ENCODE data around the gene UAP1L1. TPM values are rescaled to one million over a fixed set of nuclear protein-coding genes. Genes with fewer than 3 reads are reported as not detected.

The UAP1L1 gene
- total and polyA plus RNA-seq, 2 of the 4 experiments (the other 2 are of a cell fraction) = 2.3 to 9.8 TPM

GRCh38 chr9:137077758-137078693 is 709 bp downstream of the UAP1L1 start:
- no peaks in the 10 kb centered on the region for H3K9me1 ChIP-seq (ENCODE audit: insufficient read depth, low read length)
- peak overlapping the region; percentile 99 for H3K4me3 ChIP-seq (ENCODE audit: insufficient read depth, low read depth, low read length)
- H3K27me3 ChIP-seq (ENCODE audit: control insufficient read depth, insufficient read depth, low read length) = no peaks in the 10 kb centered on the region
- H4K5ac ChIP-seq (ENCODE audit: low read depth, low read length) = no peak overlapping the region
- WGBS, 2 experiments (ENCODE audit: extremely low coverage in 2 of 2, insufficient read length in 1 of 2) = 22% methylated on average over 37 of the region's 76 CpGs; no CpG with 5 or more reads in 1 of the 2 experiments
- no peak overlapping the region for H2BK15ac ChIP-seq (ENCODE audit: low read depth, low read length)
- in situ Hi-C loops (cut with MboI; ENCODE audit: low sequenced_read_pairs) = no loop called here
- peak; percentile 13 for ATAC-seq (ENCODE audit: low read depth)
- intact Hi-C loops (cut with micrococcal nuclease) = no loop called here
- peak overlapping the region; percentile 71 for H3K14ac ChIP-seq (replicated peaks; ENCODE audit: low read depth, low read length)
- BruUV-seq (replicated peaks) = no TSS peak
- peak overlapping the region; percentile 89 for H3K4me2 ChIP-seq (ENCODE audit: low read depth, low read length)
- peak overlapping the region; percentile 4 for H4K91ac ChIP-seq (ENCODE audit: insufficient read depth, low read depth, low read length)
- no peak for DNase-seq
- ChIA-PET POLR2A (ENCODE audit: unreplicated experiment) (no interaction called here), CTCF (interaction anchor here (1.5 kb wide), 1 partner anchor 31 kb away, joined by 5 read pairs; no protein-coding TSS in a partner anchor)
- H3K4ac ChIP-seq (ENCODE audit: low read depth, low read length) = peak overlapping the region; percentile 84
- peak overlapping the region; percentile 94 for H2AFZ ChIP-seq (replicated peaks; ENCODE audit: low read length, poor library complexity)
- H3K36me3 ChIP-seq (ENCODE audit: control insufficient read depth, insufficient read depth, low read length) = peaks cover 24% of the 10 kb centered on the region; the same call in 1 of the 2 replicates
- peak overlapping the region; percentile 96 for H2AK9ac ChIP-seq (replicated peaks; ENCODE audit: low read depth, low read length, poor library complexity)
- H3K79me1 ChIP-seq (ENCODE audit: low read depth in 1 of 2, low read length in 2 of 2) = peaks cover 8 to 34% of the 10 kb centered on the region in 2 experiments
- dilution Hi-C loops (cut with HindIII; ENCODE audit: low sequenced_read_pairs, unreplicated experiment) = no loop called here
- peak overlapping the region; percentile 40; the same call in 1 of the 2 replicates for H2BK120ac ChIP-seq (ENCODE audit: low read depth, low read length)
- peak overlapping the region; percentile 41 to 67; a peak in 2 of 4 replicates for H4K8ac ChIP-seq (ENCODE audit: low read depth in 2 of 2, low read length in 2 of 2)
- peaks cover 10% of the 10 kb centered on the region for H4K20me1 ChIP-seq (ENCODE audit: insufficient read depth, low read length)
- H2AK5ac ChIP-seq (ENCODE audit: low read depth, low read length) = peak overlapping the region; percentile 20
- H3K27ac ChIP-seq (ENCODE audit: insufficient read depth, low read length) = peak overlapping the region; percentile 13; the same call in 1 of the 2 replicates
- H3K4me1 ChIP-seq (ENCODE audit: control insufficient read depth, insufficient read depth, low read length) = peaks cover 4% of the 10 kb centered on the region
- H3K56ac ChIP-seq (ENCODE audit: extremely low read depth, insufficient read depth, low read length) = peak overlapping the region; percentile 41
- peak overlapping the region; percentile 40 for H3K9ac ChIP-seq (ENCODE audit: low read depth, low read length)
- peak overlapping the region; percentile 24 for H2BK5ac ChIP-seq (ENCODE audit: low read depth, low read length, poor library complexity, severe bottlenecking)
- H3K9me3 ChIP-seq (ENCODE audit: control insufficient read depth, insufficient read depth, low read length) = no peaks in the 10 kb centered on the region
- peak overlapping the region; percentile 65 for H3K23ac ChIP-seq (ENCODE audit: low read depth, low read length)
- no peak overlapping the region; the same call in 1 of the 2 replicates for H3K18ac ChIP-seq (ENCODE audit: low read depth, low read length)
- TF ChIP-seq MAZ (IDR thresholded peaks at IDR 0.05; ENCODE audit: borderline replicate concordance, low read depth, low read length) (no peak), RAD21 (IDR thresholded peaks at IDR 0.05; ENCODE audit: low read length) (no peak), CEBPB (IDR thresholded peaks at IDR 0.05; ENCODE audit: low read depth, low read length) (no peak), MAFK (IDR thresholded peaks at IDR 0.05; ENCODE audit: low read depth, low read length) (no peak), RFX5 (IDR thresholded peaks at IDR 0.05; ENCODE audit: low read depth, low read length) (no peak), POLR2A (IDR thresholded peaks at IDR 0.05; ENCODE audit: low read depth, low read length) (no peak), SMC3 (IDR thresholded peaks at IDR 0.05; ENCODE audit: low read depth, low read length) (no peak), RCOR1 (IDR thresholded peaks at IDR 0.05; ENCODE audit: insufficient replicate concordance, low read length) (no peak), NFE2L2 (IDR thresholded peaks at IDR 0.05; ENCODE audit: low read depth, low read length) (no peak), CHD1 (IDR thresholded peaks at IDR 0.05; ENCODE audit: low read depth, low read length) (no peak), USF2 (IDR thresholded peaks at IDR 0.05; ENCODE audit: low read depth, low read length) (no peak)
- no peak overlapping the region for H2BK20ac ChIP-seq (ENCODE audit: low read depth, low read length)
